GM21447 (cell line): ENCODE data around the gene SHC1.

Source experiments
- ATAC-seq: cut with Tn5 transposase; IDR thresholded peaks from one replicate; pipeline ENCODE4 v1.9.1; 2021; ENCODE audit not compliant: unreplicated experiment

SHC1 gene

DNA sequence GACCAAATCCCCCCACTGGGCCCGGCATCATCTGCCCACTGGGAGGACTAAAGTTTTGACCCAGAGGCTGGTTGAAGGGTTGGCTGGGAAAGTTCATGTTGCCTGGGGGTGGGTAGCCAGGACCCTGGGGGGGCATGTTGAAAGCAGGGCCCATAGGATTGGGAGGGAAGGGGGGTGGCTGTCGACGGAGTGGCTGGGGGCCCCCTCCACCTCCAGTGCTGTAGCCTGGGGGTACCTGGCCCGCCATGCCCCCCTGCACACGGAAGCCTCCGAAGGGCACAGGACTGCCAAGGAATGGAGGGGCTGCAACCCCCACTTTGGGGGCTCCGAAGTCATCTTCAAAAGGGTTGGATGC lies 11.1 kb downstream of the SHC1 start:
- no peak for ATAC-seq

DNA sequence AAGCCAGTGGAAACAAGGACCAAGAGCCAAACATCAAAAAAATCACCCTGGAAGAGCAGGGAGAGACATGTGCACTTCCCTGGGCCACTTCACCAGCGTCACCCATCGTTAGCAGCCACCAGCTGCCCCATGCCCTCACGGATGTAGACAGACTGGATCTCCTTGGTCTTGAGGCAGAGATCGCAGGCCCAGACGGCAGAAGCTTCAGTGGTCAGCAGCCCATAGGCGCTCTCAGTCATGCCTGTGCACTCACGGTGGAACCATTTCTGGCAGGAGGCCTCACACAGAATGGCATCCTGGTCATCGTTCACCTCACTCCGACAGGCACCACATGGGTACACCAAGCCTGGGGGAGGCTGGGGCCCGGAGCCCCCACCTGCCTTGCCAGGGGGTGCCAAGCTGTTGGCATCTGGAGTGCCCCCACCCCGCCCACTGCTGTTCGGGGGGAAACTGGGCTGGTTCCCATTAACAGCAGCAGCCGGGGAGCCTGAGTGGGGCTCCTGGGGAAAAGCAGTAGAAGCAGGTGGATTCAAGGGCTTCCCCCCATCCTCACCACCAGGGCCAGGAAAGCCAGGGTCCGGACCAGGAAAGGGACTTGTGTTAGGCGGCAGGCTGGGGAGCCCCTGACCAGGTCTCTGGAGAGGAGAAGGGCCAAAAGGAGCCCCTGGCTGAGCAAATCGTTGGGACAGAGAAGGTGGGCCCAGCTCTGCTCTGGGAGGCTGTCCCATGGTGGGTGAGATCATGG lies 11.7 kb downstream of the SHC1 start:
- no peak for ATAC-seq

DNA sequence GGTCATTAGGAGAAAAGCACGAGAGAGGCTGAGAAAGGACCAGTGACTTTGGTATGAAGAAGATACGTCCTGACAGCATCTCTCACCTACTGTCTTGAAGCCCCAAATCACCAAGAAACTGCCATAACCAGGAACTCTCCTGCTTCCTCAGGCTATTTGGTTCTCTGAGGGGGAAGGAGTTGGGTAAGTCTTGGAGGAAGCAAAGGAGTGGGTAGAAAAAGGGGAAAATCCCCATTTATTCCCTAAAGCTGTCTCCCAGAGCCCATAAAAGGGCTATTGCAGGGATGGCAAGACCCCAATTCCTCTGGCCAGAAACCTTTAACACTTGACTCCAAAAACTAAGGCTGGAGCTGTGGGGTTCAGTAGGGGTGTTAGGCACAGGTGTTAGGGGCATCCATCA lies 12.5 kb downstream of the SHC1 start:
- no peak for ATAC-seq

DNA sequence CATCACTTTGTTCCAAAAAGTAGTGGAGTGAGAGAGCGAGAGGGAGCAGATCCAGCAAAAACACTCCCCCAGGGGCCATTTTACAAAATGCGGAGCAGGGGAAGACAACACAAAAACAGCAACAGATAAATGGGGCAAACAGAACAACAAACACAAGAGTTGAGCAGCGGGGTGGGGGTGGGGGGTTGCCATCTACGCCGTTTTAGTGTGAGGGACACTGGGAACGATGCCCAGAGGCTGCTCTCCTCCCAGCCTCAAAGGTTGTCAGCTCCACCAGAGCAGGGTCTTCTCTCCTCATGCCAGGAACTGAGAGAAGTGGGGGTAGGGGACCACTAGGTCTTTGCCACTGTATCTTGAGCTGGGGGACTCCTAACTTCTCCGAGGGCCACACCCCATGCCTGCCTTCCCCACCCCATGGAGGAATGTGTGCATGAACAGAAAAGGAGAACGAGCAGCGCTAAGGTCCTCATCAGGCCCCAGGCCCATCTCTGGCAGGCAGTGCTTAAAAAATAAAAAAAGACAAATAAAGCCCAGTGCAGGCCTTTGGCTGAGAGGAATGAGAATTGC lies 13.4 kb downstream of the SHC1 start:
- ATAC-seq, result no peak

DNA sequence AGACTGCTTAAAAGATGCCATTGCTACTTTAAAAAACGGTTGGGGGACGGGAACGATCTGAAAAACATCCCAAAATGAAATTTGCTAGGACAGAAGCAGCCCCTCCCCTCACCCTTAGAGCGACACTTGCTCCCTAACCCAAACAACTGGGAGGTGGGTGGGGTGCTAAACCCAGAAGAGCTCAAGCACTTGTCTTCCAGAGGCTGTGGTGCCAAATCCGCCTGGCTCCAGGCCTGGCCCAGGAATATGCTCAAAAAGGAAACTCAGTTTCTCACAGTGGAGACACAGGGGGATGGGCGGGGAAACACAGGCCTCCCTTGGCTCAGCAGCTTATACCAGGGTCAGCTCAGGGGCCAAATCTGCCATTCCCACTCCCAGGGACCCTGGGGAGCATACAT lies 14.0 kb downstream of the SHC1 start:
- ATAC-seq, result no peak

DNA sequence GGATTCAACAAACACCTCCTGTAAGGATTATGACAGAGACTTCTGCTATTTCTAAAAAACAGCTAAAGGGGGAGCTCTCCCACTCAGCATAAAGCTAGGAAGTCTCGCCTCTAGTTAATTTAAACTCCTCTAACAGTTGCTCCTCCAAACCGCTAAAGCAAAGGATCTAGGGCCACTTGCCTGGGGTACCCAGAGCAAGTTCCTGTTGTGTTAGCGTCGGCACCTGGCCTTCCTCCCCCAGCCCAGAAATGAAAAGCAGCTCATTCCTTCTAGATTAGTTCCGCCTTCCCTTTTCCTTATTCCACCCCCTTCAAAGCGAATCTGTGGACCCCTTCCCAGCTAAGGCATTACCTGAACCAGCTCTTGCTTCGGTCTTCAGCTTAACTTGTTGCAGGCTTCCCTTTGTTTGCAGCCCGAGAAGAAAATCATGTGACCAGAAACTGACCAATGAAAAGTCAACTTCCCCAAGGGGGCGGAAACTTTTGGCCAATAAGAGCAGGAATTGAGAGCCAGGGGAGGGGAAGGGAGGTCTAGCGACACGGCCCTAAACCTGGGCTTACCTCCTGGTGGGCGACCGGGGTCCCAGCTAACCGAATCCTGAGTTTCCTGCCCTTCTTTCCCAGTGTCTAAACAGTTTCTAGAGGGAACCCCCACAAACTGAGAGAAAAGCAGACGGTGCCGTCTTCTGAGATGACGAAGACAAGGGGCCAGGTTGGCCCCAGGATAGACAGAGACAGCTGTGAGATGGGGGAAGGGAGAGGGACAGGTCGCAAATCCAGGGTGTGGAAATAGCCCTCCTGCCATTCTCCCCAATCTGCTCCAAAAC lies 14.6 kb downstream of the SHC1 start, which contains the start of gene PBXIP1:
TSS of gene PBXIP1 (minus strand) at position 382 of the 826 bp plus-strand sequence. CDS start 2,378 bp downstream, outside the sequence.
- peak; percentile 62 for ATAC-seq

DNA sequence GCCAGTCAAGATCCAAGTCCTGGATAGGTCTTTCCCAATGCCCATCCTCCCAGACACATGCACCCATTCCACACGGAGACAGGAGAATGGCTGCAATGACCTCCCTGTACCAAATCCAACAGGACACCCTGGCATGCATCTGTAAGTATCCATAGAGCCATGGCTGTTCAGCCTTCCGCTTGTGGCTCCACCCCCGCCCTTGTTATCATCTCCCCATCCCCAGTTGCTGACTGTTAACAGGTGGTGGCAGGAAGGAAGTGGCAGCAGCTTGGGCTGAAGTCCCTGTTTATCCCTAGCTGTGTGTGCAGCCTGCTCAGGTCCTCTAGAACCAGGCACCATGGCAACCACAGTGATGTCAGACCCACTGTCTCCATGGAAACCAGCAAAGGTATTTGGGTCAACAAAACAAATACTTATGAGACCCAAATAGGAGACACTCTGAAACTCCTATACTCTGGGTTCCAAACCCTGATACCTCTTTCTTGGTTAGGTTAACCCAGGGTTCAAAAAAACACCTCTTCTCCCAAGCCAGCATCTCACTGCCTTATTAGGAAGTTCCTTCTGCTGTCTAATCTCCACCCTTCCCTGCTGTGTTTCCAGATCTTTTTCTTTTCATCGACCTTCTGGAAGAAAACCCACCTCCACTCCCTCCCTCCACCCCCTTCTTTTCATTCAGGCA lies 15.4 kb downstream of the SHC1 start:
- ATAC-seq, result peak; percentile 54

DNA sequence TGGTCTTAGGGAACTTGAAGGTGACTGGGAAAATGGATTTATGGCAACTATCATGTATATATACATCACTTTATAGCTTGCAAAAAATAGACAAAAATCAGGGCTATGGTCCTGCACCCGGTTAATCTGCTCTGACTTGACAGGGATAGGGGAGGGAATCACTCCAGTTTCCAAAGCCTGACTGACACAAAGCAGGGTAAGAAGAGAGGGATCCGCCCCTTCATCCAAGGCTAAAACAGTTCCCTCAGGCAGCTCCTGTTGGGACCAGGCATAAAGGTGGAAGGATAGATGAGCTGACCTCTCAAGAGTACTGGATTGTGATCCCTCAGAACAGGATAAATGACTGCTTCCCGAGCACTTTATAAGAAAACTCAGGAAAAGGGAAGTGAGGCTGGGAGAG lies 16.0 kb downstream of the SHC1 start:
- no peak for ATAC-seq

DNA sequence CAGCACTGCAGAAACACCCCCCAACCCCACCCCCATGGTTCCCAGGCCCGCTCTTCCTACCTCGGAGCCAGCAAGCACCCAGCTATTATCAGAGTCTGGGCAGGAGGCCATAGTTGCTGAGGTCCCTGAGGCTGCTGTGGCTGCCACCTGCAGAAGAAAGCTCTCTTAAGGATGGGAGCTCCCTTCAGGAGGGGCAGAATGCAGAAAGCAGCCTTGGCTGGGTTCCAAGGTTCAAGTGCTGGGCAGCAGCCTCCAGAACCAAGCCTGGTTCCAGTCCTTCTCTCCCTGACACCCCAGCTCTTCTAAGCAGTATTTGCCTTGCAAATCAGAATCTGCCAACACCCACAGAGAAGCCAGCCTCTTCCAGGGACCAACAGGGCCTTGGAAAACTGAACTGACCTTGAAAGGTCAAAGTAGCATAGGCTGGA lies 16.9 kb downstream of the SHC1 start:
- ATAC-seq, result no peak

DNA sequence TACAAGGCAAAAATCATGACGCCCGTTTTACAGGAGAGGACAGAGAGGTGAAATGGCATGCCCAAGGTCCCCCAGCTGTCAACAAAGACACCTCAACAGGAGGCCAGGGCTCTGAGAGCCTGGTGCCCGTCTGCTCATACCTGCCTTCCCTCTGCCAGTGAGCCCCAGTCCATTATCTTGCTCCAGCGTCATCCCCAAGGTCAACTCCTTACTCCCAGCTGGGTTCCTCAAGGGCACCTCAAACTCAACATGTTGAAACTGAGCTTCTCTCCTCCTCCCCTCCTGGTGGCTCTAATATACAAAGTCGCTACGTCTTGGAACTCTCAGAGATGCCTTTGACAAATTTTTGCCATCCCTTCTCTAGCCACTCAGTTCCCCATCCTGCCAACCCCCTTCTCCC lies 17.9 kb downstream of the SHC1 start:
- ATAC-seq, result no peak

DNA sequence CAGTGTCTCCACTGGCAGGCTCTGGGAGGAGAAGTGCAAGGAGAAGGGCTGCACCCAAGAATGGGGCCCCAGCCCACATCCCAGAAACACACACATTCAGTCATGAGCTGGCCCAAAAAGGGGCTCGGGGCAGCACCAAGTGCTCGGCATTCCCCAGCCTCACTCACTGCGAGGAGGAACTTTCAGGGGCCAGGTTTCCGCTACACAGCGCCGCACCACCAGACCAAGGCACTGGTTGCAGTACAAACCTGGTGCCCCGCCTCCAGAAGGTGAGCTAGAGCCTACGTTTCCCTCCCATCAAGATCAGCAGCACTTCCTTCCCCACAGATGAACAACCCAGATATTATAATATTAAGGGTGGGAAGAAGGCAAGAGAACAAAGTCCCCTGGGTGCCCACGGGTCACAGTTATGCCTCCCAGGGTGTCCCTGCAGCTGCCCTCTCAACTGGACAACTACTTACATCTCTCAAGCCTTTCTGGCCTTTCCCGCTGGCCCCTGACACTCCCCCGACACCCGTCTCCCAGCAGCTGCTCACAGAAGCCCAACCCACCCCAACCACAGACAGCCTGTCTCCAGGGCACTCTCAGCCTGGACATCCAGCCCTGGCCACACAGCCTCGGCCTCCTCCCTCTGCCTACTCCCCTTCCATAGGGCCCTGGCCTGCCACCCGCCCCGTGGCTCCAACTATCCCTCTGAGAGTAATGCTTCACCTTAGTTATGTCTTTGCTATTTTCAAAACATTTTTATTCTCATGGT lies 18.5 kb downstream of the SHC1 start:
- ATAC-seq, result no peak

DNA sequence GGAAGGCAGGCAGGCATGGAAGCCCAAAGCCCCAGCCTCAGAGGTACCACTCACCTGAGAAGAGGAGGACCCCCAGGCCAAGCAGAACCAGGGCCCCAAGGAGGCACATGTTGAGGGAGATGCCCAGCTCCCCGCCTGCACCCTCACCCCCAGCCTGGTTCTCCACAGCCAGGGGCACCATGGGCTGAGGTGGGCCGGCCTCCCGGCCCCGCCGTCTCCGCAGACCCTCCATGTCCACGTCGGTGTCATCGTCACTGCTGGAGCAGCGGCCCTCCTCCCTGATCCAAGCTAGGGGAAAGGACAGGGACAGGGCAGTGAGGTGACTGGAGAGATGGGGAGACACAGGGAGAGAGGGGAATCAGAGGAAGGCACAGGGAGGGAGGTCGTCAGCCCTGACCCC lies 22.5 kb downstream of the SHC1 start:
- ATAC-seq, result no peak

DNA sequence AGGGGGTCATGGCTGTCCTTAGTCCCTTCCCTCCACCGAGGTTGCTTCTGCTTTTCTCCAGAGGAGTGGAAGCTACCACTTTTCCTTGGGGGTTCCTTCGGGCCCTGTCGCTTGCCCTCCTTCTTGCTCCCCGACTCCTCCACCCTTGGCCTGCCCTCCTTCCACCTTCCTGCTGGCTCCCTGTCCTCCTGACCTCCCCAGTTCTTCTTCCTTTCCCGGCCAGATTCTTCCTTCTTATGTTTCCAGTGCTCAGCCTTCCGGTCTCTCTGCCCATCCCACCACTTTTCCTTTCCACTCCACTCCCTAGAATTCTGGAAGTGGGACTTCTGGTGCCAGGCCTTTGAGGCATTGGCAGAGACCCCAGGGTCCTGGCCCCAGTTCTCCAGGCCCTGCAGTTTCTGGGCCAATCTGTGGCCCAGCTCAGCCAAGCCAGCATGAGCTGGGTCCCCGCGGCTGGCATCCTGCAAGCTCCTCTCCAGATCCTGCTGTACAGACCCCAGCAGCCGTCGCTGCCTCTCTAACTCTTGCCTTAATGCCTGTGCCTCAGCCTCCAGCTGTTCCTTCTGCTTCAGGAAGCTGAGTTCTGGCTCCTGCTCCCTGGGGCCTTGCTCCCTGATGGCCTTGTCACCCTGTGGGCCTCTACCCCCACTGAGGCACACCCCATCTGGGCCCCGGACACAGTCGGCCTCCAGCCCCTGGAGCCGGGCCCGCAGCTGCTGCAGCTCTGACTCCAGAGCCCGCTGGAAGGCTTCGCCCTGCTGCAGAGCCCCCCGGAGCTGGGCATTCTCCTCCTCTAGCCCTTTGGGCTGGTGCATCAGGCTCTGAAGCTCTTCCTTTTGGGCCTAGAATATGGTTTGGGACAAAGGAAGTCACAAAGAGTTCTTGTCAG lies 24.3 kb downstream of the SHC1 start:
- no peak for ATAC-seq

DNA sequence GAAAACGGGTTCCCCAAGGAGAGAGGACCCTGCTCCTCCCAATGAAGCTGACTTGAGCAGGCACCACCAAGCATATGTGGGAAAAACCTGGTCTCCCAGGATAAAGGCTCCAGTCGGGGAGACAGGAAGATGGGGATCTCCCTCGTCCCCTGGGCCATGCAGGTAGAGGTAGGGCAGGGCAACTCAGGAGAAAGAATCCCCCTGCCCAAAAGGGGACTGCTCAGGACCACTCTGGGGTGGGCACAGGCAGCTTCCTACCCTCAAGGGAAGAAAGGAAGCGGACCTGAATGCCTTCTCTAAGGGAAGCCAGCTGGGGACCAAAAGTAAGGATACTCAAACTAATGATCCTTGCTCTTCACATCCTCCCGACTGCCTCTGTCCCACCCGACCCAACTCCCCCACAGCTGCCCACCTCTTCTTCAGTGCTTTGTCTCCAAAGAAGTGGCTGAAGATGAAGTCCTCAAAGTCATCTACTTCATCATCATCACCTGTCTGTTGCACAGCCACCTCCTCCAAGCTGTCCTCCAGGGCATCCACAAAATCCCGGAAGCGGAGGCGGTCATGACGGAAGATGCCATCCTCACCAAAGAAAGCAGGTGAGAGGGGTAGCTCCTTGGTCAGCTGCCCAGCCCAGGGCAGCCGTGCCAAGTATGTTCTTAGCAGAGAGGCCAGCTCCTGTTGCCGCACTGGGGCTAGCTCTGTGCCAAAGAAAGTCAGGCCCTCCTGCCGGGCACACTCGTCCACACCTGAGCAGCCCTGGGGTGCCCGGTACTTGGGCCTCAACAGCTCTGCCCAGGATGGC lies 25.2 kb downstream of the SHC1 start:
- ATAC-seq, result no peak

DNA sequence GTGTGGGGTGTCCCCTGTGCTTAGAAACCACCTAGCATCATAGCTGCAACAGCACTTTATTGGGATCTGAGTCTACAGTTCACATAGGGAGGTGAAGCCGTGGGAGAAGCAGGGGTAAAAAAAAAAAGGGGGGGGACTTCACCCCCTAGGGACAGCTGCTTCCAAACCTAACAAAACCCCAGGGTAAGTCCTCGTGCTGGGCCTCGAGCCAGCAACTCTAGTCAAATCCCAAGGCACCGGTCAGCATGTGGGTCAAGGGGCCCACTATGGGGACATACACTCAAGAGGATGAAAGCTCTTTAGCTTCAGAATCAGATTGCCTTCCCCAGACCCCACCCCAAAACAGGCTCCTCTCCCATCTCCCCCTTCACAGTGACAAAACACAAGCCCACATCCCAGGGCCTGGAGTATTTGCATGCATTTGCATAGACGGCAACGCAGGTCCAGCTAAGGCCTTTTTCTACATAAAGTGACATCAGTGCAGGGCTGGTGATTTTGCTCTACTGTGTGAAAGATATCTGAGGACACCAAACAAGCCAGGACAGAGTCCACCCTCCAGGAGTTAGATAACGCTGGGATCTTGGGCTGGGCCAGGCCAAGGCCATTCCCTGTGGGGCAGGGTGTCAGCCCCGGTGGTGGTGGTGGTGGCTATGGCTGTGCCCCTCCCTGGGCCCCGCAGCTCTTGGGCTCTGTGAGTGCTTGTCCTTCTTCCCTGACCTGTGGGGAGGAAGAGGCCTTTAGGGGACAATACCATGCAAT lies 26.0 kb downstream of the SHC1 start:
- no peak for ATAC-seq

DNA sequence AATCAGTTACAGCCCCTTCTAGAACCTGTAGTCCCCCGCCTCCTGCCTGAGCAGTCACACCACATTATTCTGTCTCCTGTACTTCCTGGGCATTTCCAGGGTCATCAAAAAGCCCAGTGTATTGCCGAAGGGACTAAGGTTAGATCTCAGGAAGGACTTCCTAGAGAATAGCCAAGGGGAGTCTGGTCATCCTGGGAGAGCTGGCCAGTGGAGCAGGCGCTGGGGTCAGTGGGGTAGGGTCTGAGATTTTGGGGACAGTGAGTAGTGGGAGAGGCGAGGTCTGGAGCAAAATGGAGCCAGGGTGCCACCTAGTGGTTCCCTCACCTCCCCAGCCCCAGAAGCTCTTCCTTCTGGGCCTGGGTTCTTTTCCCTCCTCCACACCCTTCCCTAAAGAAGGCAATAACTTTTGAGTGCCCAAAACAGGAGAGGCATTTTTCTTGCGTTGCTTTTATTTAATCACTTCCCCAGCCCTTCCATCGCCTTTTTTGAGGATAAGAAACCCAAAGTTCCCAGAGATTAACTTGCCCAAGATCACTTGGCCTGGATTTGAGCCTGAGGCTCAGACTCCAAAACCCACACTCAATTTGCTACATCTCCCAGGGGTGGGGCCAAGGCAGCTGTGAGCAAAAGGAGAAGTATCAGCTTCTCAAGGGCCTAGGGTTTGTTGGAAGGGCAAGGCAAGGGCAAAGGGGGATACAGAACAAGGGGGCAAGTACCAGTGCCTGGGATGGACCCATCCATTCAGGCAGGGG lies 26.7 kb downstream of the SHC1 start:
- no peak for ATAC-seq

DNA sequence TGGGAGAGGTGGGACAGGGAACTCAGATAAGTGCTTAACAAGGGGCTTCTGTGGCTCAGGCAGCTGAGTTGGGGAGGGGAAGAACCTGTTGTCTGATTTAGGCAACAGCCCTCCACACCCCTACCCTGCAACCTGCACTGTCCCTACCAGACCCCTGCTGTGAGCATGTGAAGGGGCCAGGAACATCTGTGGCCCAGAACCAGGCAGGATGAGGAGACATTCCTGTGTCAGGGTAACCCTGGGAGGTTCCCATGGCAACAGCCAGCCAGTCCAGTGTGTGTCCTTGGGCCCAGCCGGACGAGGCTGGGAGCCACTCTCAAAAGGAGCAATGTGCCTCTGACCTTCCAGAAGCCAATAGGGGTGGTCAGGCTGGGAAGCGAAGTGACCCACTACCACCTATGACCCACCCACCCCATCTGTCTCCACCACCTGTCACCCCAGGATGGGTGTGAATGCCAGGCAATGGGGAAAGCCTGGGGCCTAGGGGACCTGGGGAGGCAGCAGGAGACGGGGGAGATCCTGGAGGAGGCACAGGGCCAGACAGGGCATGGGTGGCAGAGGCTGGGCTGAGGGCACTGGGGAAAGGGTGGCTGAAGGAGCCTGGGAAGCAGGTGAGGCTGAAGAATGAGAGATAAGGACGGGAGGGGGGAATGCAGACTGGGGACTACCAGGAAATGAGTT lies 29.1 kb downstream of the SHC1 start:
- no peak for ATAC-seq
